Measurements from ENCODE around the gene CCDC6. TPM values are rescaled to one million over a fixed set of nuclear protein-coding genes. Genes with fewer than 3 reads are reported as not detected.

Gene CCDC6
- total RNA-seq (2021; fragmentation: NEBNext Ultra II Directional; extraction: Animal tissue kit (Norgen Biotek cat#: 25700)) (74.4 and 74.8 TPM in 2 replicates), polyA plus RNA-seq (2011; rRNA removed) (28.2 and 42.2 TPM in 2 replicates), polyA minus RNA-seq (2011; rRNA and poly(A)+ RNA removed) (76.2 and 77.5 TPM in 2 replicates)
- 25.6 TPM for polyA plus RNA-seq (2011; cell fraction: cytosol; rRNA removed)
- 26.6 TPM for polyA plus RNA-seq (2011; cell fraction: nucleus; rRNA removed)
- 23.9 to 42.1 TPM (median 30.6 TPM) in 4 replicates for polyA plus RNA-seq (2012, experiment 1 of 2)
- 6.1 TPM for polyA plus RNA-seq (2012, experiment 2 of 2)
- polyA plus RNA-seq (2013, experiment 1 of 2) = 29.5 TPM
- polyA plus RNA-seq (2013, experiment 2 of 2) = 29.9 TPM
- polyA minus RNA-seq (2011; cell fraction: cytosol; rRNA and poly(A)+ RNA removed) = 52.0 TPM
- 90.9 TPM for polyA minus RNA-seq (2011; cell fraction: nucleus; rRNA and poly(A)+ RNA removed)
- long read RNA-seq, experiment 1, full-length matches to known transcripts = 7 of 46 reads
- long read RNA-seq, experiment 1, partial matches to known transcripts = 8 of 46 reads
- long read RNA-seq, experiment 1, other reads (novel, unspliced or antisense) = 31 of 46 reads
- long read RNA-seq, experiment 2 = 0 reads

GRCh38 chr10:59906417-59907202 is at the start of gene CCDC6:
Gene CCDC6 (minus strand): TSS chr10:59906556. CDS start chr10:59906424, 132 bp downstream.
- peaks cover 18 to 22% of the 10 kb centered on the region in 2 experiments for H4K20me1 ChIP-seq (replicated peaks in 1 of 2; ENCODE audit: control insufficient read depth in 1 of 2, insufficient read depth in 2 of 2, low read length in 2 of 2)
- no peak within 1 kb of the TSS for H3K23ac ChIP-seq (ENCODE audit: insufficient read length)
- peak within 1 kb of the TSS; percentile 78 for H2BK120ac ChIP-seq (replicated peaks; ENCODE audit: low read depth, low read length)
- H3K4me3 ChIP-seq (ENCODE audit: extremely low read depth in 1 of 4, insufficient read depth in 2 of 4, low read depth in 3 of 4, low read length in 4 of 4) = peak within 1 kb of the TSS; percentile 81 to 98 (median 95)
- H3K18ac ChIP-seq (ENCODE audit: extremely low read depth, low read length) = peak within 1 kb of the TSS; percentile 81; the same call in 1 of the 2 replicates
- 3% methylated on average over 35 of the region's 64 CpGs; no CpG with 5 or more reads in 1 of the 2 experiments for WGBS, 2 experiments (ENCODE audit: extremely low coverage in 1 of 2, insufficient coverage in 1 of 2, insufficient read length in 1 of 2, insufficient replicate concordance in 2 of 2, low coverage in 1 of 2, low lambda C conversion rate in 2 of 2, missing lambda C conversion rate in 1 of 2)
- peak within 1 kb of the TSS; percentile 81; the same call in 1 of the 2 replicates for H2BK15ac ChIP-seq (ENCODE audit: low read length)
- peak within 1 kb of the TSS; percentile 90 for H3K27ac ChIP-seq (ENCODE audit: low read depth, low read length)
- H2BK12ac ChIP-seq (ENCODE audit: low read depth, low read length) = peak within 1 kb of the TSS; percentile 78
- H3K9ac ChIP-seq (replicated peaks in 1 of 4; ENCODE audit: extremely low read depth in 1 of 4, low read depth in 3 of 4, low read length in 3 of 4) = peak within 1 kb of the TSS; percentile 76 to 93 (median 81)
- H2AFZ ChIP-seq (ENCODE audit: low read length) = no peak within 1 kb of the TSS
- peaks cover 2 to 16% (median 10%) of the 10 kb centered on the region in 4 experiments; a peak in 6 of 7 replicates for H3K4me1 ChIP-seq (replicated peaks in 1 of 4; ENCODE audit: control insufficient read depth in 3 of 4, insufficient read depth in 4 of 4, low read length in 3 of 4)
- H4K5ac ChIP-seq (ENCODE audit: insufficient read length, low read depth, low read length) = peak within 1 kb of the TSS; percentile 84
- H2BK5ac ChIP-seq (ENCODE audit: low read depth, low read length) = peak within 1 kb of the TSS; percentile 92
- peak within 1 kb of the TSS; percentile 88 for H3K4ac ChIP-seq (replicated peaks; ENCODE audit: insufficient read length, low read depth, low read length)
- ChIA-PET POLR2A (ENCODE audit: partially characterized antibody) (interaction anchor here (0.7 to 7.8 kb wide), 16 partner anchors 8 to 234 kb away, joined by 3 to 90 read pairs (median 4); no protein-coding TSS in a partner anchor), CTCF (ENCODE audit: partially characterized antibody) (interaction anchor here (0.6 to 4.9 kb wide), 30 partner anchors 8 to 281 kb away, joined by 3 to 34 read pairs (median 4); no protein-coding TSS in a partner anchor)
- peaks cover 3% of the 10 kb centered on the region; the same call in 1 of the 2 replicates for H3K79me1 ChIP-seq (ENCODE audit: low read depth, low read length)
- no peaks in the 10 kb centered on the region for H3K9me3 ChIP-seq (ENCODE audit: insufficient read depth in 2 of 2, low read depth in 1 of 2, low read length in 1 of 2)
- H4K91ac ChIP-seq (replicated peaks; ENCODE audit: insufficient read length, low read length) = peak within 1 kb of the TSS; percentile 88
- peak within 1 kb of the TSS; percentile 79 to 98 for H3K4me2 ChIP-seq (ENCODE audit: insufficient read depth in 1 of 2, low read depth in 2 of 2, low read length in 2 of 2)
- H3K56ac ChIP-seq (replicated peaks; ENCODE audit: insufficient read length, low read depth, low read length) = peak within 1 kb of the TSS; percentile 89
- H3K14ac ChIP-seq (ENCODE audit: insufficient read length) = no peak within 1 kb of the TSS
- H3K79me2 ChIP-seq (ENCODE audit: control insufficient read depth in 1 of 2, insufficient read depth in 2 of 2, low read length in 2 of 2) = peaks cover 34 to 45% of the 10 kb centered on the region in 2 experiments
- H2BK20ac ChIP-seq (ENCODE audit: low read length) = 0 out of 2 replicates have a peak within 1 kb of the TSS, but pooled peaks have one; percentile 6
- DNase-seq (ENCODE audit: low read depth in 1 of 2, low spot score in 2 of 2) (peak; percentile 51 to 94), FAIRE-seq (no peak)
- no peaks in the 10 kb centered on the region for H3K36me3 ChIP-seq (ENCODE audit: control insufficient read depth in 2 of 4, insufficient read depth in 4 of 4, low read length in 3 of 4)
- peak within 1 kb of the TSS; percentile 90 for H4K8ac ChIP-seq (ENCODE audit: extremely low read depth, insufficient read depth, low read length)
- H3K23me2 ChIP-seq (ENCODE audit: low read depth, low read length) = peaks cover 16% of the 10 kb centered on the region
- H2AK5ac ChIP-seq (ENCODE audit: low read depth, low read length) = no peak within 1 kb of the TSS
- no peaks in the 10 kb centered on the region for H3K27me3 ChIP-seq (replicated peaks in 1 of 4; ENCODE audit: control insufficient read depth in 3 of 4, extremely low read depth in 1 of 4, insufficient read depth in 3 of 4, low read length in 3 of 4)
- TF ChIP-seq PHF8 (conservative IDR thresholded peaks at IDR 0.05; ENCODE audit: low read depth, low read length) = peak; percentile 62
- no peak for TF ChIP-seq HDAC6 (IDR thresholded peaks at IDR 0.05; ENCODE audit: low read depth, low read length)
- peak; percentile 59 for TF ChIP-seq POLR2AphosphoS5 (IDR thresholded peaks at IDR 0.05; ENCODE audit: low read depth, low read length)
- no peak for TF ChIP-seq SIX5 (IDR thresholded peaks at IDR 0.05; ENCODE audit: low read depth, low read length)
- TF ChIP-seq ATF3 (IDR thresholded peaks at IDR 0.05; ENCODE audit: insufficient read depth, low read depth, low read length) = no peak
- peak; percentile 81 for TF ChIP-seq YY1 (IDR thresholded peaks at IDR 0.05; ENCODE audit: low read depth, low read length)
- no peak for TF ChIP-seq CREB1 (IDR thresholded peaks at IDR 0.05)
- TF ChIP-seq SRF (IDR thresholded peaks at IDR 0.05; ENCODE audit: low read depth, low read length) = no peak
- TF ChIP-seq CEBPB (IDR thresholded peaks at IDR 0.05; ENCODE audit: low read depth, low read length) = no peak

Measured in H1 (cell line).